Measurements from ENCODE around the gene OR2S2.

DNA sequence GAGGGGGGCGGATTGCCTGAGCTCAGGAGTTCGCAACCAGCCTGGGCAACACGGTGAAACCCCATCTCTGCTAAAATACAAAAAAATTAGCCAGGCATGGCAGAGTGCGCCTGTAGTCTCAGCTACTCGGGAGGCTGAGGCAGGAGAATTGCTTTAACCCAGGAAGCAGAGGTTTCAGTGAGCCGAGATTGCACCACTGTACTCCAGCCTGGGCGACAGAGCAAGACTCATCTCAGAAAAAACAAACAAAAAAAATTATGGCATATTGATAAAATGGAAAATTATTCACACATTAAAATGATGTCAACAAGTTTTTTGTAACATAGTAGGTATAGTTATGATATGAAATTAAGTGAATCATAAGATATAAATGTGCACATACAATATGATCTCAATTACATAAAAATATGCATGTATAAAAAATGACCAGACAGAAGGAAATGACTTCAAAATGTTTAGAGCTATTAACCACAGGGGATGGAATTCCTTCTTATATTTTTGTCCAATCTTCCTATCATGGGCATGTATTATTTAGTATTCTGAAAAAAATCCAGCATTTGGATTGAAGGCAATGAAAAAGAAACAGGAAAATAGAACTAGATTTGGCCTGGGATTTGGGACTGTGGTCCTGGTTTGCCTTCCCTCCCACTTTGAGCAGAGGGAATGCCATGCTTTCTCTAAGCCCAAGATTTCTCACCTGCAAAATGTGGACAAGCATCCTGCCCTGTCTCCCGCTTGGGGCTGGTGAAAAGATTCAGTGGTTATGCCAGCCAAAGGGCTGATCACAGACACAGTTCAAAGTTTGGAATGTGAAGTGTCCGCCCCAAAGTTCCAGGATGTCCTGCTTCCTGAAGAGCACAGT is 29.1 kb downstream of the OR2S2 start:
- TF ChIP-seq, protein P1, sequence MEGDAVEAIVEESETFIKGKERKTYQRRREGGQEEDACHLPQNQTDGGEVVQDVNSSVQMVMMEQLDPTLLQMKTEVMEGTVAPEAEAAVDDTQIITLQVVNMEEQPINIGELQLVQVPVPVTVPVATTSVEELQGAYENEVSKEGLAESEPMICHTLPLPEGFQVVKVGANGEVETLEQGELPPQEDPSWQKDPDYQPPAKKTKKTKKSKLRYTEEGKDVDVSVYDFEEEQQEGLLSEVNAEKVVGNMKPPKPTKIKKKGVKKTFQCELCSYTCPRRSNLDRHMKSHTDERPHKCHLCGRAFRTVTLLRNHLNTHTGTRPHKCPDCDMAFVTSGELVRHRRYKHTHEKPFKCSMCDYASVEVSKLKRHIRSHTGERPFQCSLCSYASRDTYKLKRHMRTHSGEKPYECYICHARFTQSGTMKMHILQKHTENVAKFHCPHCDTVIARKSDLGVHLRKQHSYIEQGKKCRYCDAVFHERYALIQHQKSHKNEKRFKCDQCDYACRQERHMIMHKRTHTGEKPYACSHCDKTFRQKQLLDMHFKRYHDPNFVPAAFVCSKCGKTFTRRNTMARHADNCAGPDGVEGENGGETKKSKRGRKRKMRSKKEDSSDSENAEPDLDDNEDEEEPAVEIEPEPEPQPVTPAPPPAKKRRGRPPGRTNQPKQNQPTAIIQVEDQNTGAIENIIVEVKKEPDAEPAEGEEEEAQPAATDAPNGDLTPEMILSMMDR (IDR thresholded peaks at IDR 0.05) = no peak
- no peak for TF ChIP-seq POLR2AphosphoS5 (IDR thresholded peaks at IDR 0.05; ENCODE audit: low read depth, low read length)
